ENCODE measurements around the gene ACTBL2.

The ACTBL2 gene

DNA sequence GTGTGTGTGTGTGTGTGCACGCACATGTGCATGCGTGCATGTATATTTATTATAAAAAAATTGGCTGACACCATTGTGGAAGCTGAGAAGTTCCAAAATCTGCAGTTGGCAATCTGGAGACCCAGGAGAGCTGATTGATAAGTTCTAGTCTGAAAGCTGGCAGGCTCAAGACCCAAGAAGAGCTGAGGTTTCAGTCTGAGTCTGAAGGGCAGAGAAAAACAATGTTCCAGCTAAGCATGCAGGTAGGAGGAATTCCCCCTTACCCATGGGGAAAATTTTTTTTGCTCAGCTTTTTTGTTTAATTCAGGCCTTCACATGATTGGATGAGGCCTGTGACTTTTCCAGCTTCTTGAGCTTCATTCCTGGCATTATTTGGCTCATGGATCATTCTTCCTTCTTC lies 31.2 kb upstream of the ACTBL2 start:
- no peak for DNase-seq (ENCODE audit: extremely low spot score)
- ChIA-PET CTCF (interaction anchor here (1.2 to 4.2 kb wide), 3 partner anchors 14 to 216 kb away, joined by 3 to 32 read pairs (median 3); no protein-coding TSS in a partner anchor), POLR2A (no interaction called here)
- TF ChIP-seq, protein P1, sequence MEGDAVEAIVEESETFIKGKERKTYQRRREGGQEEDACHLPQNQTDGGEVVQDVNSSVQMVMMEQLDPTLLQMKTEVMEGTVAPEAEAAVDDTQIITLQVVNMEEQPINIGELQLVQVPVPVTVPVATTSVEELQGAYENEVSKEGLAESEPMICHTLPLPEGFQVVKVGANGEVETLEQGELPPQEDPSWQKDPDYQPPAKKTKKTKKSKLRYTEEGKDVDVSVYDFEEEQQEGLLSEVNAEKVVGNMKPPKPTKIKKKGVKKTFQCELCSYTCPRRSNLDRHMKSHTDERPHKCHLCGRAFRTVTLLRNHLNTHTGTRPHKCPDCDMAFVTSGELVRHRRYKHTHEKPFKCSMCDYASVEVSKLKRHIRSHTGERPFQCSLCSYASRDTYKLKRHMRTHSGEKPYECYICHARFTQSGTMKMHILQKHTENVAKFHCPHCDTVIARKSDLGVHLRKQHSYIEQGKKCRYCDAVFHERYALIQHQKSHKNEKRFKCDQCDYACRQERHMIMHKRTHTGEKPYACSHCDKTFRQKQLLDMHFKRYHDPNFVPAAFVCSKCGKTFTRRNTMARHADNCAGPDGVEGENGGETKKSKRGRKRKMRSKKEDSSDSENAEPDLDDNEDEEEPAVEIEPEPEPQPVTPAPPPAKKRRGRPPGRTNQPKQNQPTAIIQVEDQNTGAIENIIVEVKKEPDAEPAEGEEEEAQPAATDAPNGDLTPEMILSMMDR (IDR thresholded peaks at IDR 0.05; ENCODE audit: control extremely low read depth, extremely low read depth, low read depth, missing control alignments): no peak

DNA sequence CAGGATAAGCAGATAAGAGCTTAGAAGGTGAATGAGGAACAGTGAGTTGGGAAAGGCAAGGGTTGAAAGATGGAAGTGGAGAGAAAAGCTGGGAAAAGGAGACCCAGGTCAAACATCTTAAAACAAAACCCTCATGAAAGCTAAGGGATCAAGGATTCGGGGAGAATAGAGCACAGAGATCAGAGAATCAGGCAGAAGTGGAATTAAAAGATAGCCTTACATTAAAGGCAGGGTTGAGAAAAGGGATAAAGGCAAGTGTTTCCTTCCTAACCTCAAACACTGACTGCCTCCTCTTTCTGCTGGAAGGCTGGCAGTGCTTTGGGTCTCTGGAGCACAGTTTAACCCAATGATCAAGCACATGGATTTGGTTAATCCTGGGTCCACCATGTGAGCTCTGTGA lies 28.7 kb upstream of the ACTBL2 start:
- POLR2A ChIA-PET: no interaction called here
- no peak for DNase-seq (ENCODE audit: extremely low spot score)
- TF ChIP-seq, protein P1 (IDR thresholded peaks at IDR 0.05; ENCODE audit: control extremely low read depth, extremely low read depth, low read depth, missing control alignments): no peak
- CTCF ChIA-PET: interaction anchor here (1.3 to 4.2 kb wide), 3 partner anchors 11 to 213 kb away, joined by 3 to 32 read pairs (median 5); no protein-coding TSS in a partner anchor

DNA sequence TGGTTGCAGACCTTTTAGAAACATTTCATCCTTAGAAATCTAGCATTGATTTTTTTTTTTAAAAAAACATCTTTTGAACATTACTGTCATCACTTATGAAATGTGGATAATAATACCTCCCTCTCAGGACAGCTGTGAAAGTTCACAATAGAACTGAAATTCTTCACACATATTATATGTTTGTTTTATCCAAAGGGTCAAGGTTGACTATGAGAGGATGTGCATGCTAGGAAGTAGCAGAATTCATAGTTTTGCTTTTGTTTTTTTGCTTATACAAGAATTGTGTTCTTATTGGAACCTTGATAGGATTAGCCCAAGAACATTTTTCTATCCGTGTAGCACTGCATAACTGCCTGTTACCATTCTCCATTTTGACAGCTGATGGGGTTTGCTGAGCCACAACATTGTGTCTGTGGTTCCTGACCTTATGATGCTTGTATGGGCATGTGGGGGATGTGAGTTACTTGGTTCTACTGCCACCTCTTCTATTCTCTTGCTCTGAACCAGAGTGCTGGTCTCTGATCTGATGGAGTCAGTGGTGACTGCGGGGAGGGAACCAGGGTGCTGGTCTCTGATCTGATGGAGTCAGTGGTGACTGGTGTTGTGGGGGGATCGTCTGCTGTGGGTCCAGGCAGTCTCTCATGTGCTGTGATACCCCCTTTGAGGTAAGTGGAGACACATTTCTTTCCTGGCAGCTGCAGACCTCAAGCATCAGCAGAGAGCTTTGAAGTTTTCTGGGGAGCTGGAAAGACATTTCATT lies 27.1 kb upstream of the ACTBL2 start:
- ChIA-PET POLR2A (no interaction called here), CTCF (interaction anchor here (1.4 kb wide), 2 partner anchors 11 to 17 kb away, joined by 3 read pairs; no protein-coding TSS in a partner anchor)

DNA sequence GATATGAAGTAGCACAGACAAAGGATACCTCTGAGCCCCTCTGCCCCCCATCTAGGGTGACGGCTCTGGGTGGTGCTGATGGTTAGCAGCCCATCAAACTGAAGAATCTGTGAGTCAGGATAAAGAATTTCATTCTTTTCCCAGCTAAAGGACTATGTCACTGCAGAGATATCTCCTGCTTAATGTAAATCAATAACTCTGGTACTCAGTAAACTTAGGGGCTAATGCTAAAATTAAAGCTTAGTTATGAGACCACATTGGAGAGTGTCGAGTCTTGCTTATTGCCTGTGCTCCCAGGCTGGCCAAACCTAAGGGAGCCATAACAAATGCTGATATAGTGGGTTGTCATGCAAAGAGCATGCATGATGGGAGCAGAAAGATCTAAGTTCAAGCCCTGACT lies 25.6 kb upstream of the ACTBL2 start:
- CTCF ChIA-PET: interaction anchor here (1.3 to 1.6 kb wide), 3 partner anchors 9 to 17 kb away, joined by 3 to 10 read pairs (median 3); no protein-coding TSS in a partner anchor
- TF ChIP-seq, protein P1 (IDR thresholded peaks at IDR 0.05; ENCODE audit: control extremely low read depth, extremely low read depth, low read depth, missing control alignments): no peak
- DNase-seq (ENCODE audit: extremely low spot score): no peak
- POLR2A ChIA-PET: no interaction called here

More for the DNA sequence above, 27.1 kb upstream of the ACTBL2 start:
- DNase-seq (ENCODE audit: extremely low spot score): no peak
- TF ChIP-seq, protein P1 (IDR thresholded peaks at IDR 0.05; ENCODE audit: control extremely low read depth, extremely low read depth, low read depth, missing control alignments): no peak

DNA sequence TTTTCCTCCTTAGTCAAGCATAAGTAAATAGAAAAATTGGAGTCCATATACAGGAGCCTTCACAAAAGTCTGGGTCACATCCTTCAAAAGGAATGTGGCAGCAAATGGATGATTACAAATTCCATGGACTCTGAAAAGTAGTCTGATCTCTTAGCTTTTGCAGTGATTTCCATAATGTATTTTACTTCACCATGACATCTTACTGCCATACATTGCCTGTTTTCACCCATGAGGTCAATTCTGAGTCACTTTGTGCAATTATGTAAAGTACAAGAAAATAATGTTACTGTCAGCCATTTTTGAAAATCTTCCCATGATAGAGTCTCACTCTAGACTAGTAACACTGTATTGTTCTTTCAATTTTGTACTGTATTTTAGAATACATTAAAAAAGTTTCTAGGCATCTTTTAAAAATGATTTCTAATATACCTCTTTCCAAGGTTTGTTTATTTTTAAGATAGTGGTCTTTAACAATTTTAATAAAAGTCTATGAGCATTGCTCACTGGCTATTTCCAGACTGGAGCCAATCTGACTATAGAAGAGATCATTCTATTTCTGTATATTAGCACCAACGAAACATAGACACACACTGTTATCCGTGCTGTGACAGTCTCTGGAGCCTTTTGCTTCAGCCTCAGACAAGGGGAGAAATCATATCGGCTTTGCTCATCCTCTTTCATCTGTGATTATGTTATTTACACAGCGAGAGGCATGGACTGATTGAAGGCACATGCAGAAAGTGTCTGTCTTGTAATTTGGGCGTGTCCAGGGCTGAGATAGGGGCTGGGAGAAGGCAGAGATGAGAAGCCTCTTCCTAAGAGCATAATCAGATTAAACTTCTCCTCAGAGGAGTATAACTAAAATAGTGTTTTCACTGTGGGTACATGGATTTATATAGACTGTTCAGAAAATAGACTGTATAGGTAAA lies 22.9 kb upstream of the ACTBL2 start:
- CTCF ChIA-PET: interaction anchor here (1.4 kb wide), 1 partner anchor 956 kb away, joined by 3 read pairs; no protein-coding TSS in a partner anchor
- TF ChIP-seq, protein P1 (IDR thresholded peaks at IDR 0.05; ENCODE audit: control extremely low read depth, extremely low read depth, low read depth, missing control alignments): no peak
- DNase-seq (ENCODE audit: extremely low spot score): no peak
- POLR2A ChIA-PET: no interaction called here

DNA sequence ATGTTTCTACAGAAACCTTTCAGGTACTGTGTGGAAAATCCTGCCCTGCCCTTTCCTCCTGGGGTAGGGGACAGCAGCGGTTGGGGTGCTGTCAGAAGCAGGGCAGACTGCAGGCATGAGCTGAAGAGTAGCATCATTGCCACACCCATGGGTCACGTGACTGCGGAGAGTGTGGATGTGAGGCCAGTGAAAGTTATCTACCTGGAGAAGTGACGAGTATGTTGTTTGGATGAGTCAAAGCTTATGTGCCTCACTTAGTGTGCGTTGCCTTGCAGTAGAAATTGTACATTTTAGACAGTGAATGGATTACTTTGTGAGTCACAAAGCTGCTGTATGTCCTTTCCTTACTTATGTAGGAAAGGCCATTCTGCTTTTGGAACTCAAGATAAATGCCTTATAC lies 21.7 kb upstream of the ACTBL2 start:
- CTCF ChIA-PET: no interaction called here
- POLR2A ChIA-PET: no interaction called here
- DNase-seq (ENCODE audit: extremely low spot score): no peak

More for the DNA sequence above, 21.7 kb upstream of the ACTBL2 start:
- TF ChIP-seq, protein P1 (IDR thresholded peaks at IDR 0.05; ENCODE audit: control extremely low read depth, extremely low read depth, low read depth, missing control alignments): no peak
